HepG2 (cell line): Measurements from ENCODE around the gene TTLL13.

Experiments used
- CEBPB ChIP-seq: IDR thresholded peaks from 2 replicates; pipeline ENCODE4 v1.6.1; 2011; ENCODE audit warnings: low read depth, low read length, improper control_type of control experiment, borderline replicate concordance
- CHD4 ChIP-seq: fragments of 200-600 bp; sonication (generic); IDR thresholded peaks from 2 replicates; pipeline ENCODE4 v1.7.0; 2017; ENCODE audit warnings: mild to moderate bottlenecking, low read length, borderline replicate concordance
- GABPA ChIP-seq, 2 experiments: IDR thresholded peaks; 2 replicates each; pipeline ENCODE4 v1.6.1; 2011 to 2016; ENCODE audit warnings: low read depth in 2 of 2, low read length in 1 of 2, missing biosample characterization in 1 of 2, missing genetic modification characterization in 1 of 2
- HNRNPL ChIP-seq: fragments of 200-400 bp; formaldehyde crosslinking; IDR thresholded peaks from 2 replicates; pipeline ENCODE4 v1.6.1; 2017; ENCODE audit warnings: mild to moderate bottlenecking, low read depth, low read length
- NR1H2 ChIP-seq: sonication (generic); formaldehyde crosslinking; IDR thresholded peaks from 2 replicates; pipeline ENCODE4 v1.8.1; 2022; ENCODE audit warnings: low read depth, missing genetic modification reagents, borderline replicate concordance
- POLR2A ChIP-seq, 2 experiments: IDR thresholded peaks; 2 replicates each; pipeline ENCODE4 v1.6.1; 2011; ENCODE audit warnings: low read depth in 2 of 2, low read length in 2 of 2, mild to moderate bottlenecking in 1 of 2, moderate library complexity in 1 of 2; ENCODE audit not compliant: insufficient read depth in 1 of 2
- POLR2AphosphoS5 ChIP-seq: IDR thresholded peaks from 2 replicates; pipeline ENCODE4 v1.6.1; 2012; ENCODE audit warnings: low read depth, low read length
- SCMH1 ChIP-seq: sonication (generic); formaldehyde crosslinking; IDR thresholded peaks from 2 replicates; pipeline ENCODE4 v1.9.0; 2021; ENCODE audit warnings: missing genetic modification reagents, mild to moderate bottlenecking, borderline replicate concordance
- TBX2 ChIP-seq: sonication (generic); formaldehyde crosslinking; IDR thresholded peaks from 2 replicates; pipeline ENCODE4 v1.5.0; 2020; ENCODE audit warnings: missing genetic modification reagents, mild to moderate bottlenecking, borderline replicate concordance

GRCh38 chr15:90248789-90249202 is 560 bp upstream of the TTLL13 start:
- TF ChIP-seq POLR2AphosphoS5 (no peak), CHD4 (no peak), GABPA (IDR thresholded peaks at IDR 0.05; ENCODE audit: low read depth, low read length) (no peak), GABPA (CRISPR knock-in tag; IDR thresholded peaks at IDR 0.05; ENCODE audit: low read depth) (no peak), POLR2A (IDR thresholded peaks at IDR 0.05; ENCODE audit: insufficient read depth in 1 of 2, low read depth in 2 of 2, low read length in 2 of 2) (no peak), NR1H2 (CRISPR knock-in tag) (no peak), SCMH1 (CRISPR knock-in tag) (no peak), CEBPB (no peak), TBX2 (CRISPR knock-in tag) (no peak), HNRNPL (no peak)
